ENCODE data around the gene TAP2.

DNA sequence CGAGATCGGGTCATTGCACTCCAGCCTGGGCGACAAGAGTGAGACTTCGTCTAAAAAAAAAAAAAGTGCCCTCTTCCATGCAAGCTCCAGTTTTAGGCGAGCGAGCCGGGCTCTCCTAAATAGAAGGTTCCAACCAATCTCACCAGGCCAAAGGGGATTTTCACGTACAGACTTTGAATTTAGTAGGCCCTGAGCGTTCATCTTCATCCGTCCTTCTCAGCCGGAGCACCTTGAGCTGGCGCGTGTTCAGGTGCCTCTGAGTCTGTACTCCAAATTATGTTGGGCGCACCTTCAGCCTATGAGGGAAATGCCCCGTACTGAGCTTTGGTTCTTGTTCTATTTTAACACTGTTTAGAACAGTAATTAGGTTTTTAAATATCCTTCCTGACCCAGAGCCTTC, 817 bp upstream of the TAP2 start:
- TF ChIP-seq EZH2phosphoT487 (IDR thresholded peaks at IDR 0.05; ENCODE audit: low read depth) = no peak
- TF ChIP-seq, protein P1, sequence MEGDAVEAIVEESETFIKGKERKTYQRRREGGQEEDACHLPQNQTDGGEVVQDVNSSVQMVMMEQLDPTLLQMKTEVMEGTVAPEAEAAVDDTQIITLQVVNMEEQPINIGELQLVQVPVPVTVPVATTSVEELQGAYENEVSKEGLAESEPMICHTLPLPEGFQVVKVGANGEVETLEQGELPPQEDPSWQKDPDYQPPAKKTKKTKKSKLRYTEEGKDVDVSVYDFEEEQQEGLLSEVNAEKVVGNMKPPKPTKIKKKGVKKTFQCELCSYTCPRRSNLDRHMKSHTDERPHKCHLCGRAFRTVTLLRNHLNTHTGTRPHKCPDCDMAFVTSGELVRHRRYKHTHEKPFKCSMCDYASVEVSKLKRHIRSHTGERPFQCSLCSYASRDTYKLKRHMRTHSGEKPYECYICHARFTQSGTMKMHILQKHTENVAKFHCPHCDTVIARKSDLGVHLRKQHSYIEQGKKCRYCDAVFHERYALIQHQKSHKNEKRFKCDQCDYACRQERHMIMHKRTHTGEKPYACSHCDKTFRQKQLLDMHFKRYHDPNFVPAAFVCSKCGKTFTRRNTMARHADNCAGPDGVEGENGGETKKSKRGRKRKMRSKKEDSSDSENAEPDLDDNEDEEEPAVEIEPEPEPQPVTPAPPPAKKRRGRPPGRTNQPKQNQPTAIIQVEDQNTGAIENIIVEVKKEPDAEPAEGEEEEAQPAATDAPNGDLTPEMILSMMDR (IDR thresholded peaks at IDR 0.05; ENCODE audit: low read depth, low read length) = no peak
